AG09309 (cell line): ENCODE measurements around the gene SZT2.

Experiments used
- DNase-seq: peaks from one replicate; pipeline ENCODE4 v3.0.0-alpha.2; 2010; ENCODE audit warnings: low read depth
- H3K4me3 ChIP-seq: 2 replicates; pipeline ENCODE4 v1.5.1; 2011; ENCODE audit warnings: mild to moderate bottlenecking, low read depth, low read length, moderate library complexity; ENCODE audit not compliant: control insufficient read depth
- CTCF ChIP-seq: IDR thresholded peaks from 2 replicates; pipeline ENCODE4 v1.5.1; 2011; ENCODE audit warnings: mild to moderate bottlenecking, low read depth, low read length, inconsistent platforms; ENCODE audit not compliant: insufficient read depth, control insufficient read depth; ENCODE audit errors: missing control alignments

SZT2 gene

GRCh38 chr1:43383449-43383848, 6.2 kb upstream of the SZT2 start:
- no peak overlapping the region for H3K4me3 ChIP-seq
- no peak for TF ChIP-seq CTCF
- DNase-seq = no peak

- no peak for TF ChIP-seq CTCF
- DNase-seq = no peak
- no peak overlapping the region for H3K4me3 ChIP-seq
Observed at GRCh38 chr1:43386676-43387075, 3.0 kb upstream of the SZT2 start.

- H3K4me3 ChIP-seq = peak overlapping the region; percentile 99; the same call in 1 of the 2 replicates
- TF ChIP-seq CTCF = no peak
- DNase-seq = no peak
Observed at GRCh38 chr1:43387976-43388599, 1.6 kb upstream of the SZT2 start.

- no peak for TF ChIP-seq CTCF
- H3K4me3 ChIP-seq = peak overlapping the region; percentile 99
- DNase-seq = no peak
Observed at GRCh38 chr1:43388613-43389012, 1.1 kb upstream of the SZT2 start.

- no peak for TF ChIP-seq CTCF
- H3K4me3 ChIP-seq = no peak overlapping the region
- DNase-seq = no peak
Observed at GRCh38 chr1:43392702-43393101, 3.0 kb downstream of the SZT2 start.

GRCh38 chr1:43395523-43395922, 5.8 kb downstream of the SZT2 start:
- no peak for DNase-seq
- TF ChIP-seq CTCF = no peak
- no peak overlapping the region for H3K4me3 ChIP-seq

GRCh38 chr1:43396059-43396458, 6.4 kb downstream of the SZT2 start:
- H3K4me3 ChIP-seq = no peak overlapping the region
- no peak for TF ChIP-seq CTCF
- DNase-seq = no peak
